ENCODE data around the gene WDR7. TPM values are rescaled to one million over a fixed set of nuclear protein-coding genes. Genes with fewer than 3 reads are reported as not detected.
A peak's percentile ranks its signal among the peaks of the same experiment; 100 is the strongest.

Gene WDR7
- 10 to 100 TPM; 41.5 to 44.3 TPM for total RNA-seq

- Mint-ChIP-seq H3K36me3 (ENCODE audit: low read depth) (peaks cover 22% of the 10 kb centered on the region), H3K27me3 (no peaks in the 10 kb centered on the region), H3K27ac (peak within 1 kb of the TSS; percentile 93), H3K4me1 (peaks cover 70% of the 10 kb centered on the region), H3K4me3 (peak within 1 kb of the TSS; percentile 84), H3K9me3 (peaks cover 4% of the 10 kb centered on the region)
- ChIA-PET POLR2A (no interaction called here), CTCF (interaction anchor here (0.6 to 2.4 kb wide), 5 partner anchors 10 to 946 kb away, joined by 3 to 13 read pairs (median 3); partner anchors contain the start of gene TXNL1)
- DNase-seq = peak; percentile 97
These were observed at the start of gene WDR7 for GRCh38 chr18:56650944-56651770. Gene WDR7, plus strand, starts transcription at chr18:56651359. Its CDS starts 21,157 bp downstream, at chr18:56672516.

GRCh38 chr18:56606618-56607017 lies 44.5 kb upstream of the WDR7 start:
- CTCF ChIA-PET = interaction anchor here (0.6 kb wide), 1 partner anchor 13 kb away, joined by 3 read pairs; no protein-coding TSS in a partner anchor
- DNase-seq = no peak
- Mint-ChIP-seq H3K4me3 (no peak overlapping the region), H3K27ac (no peak overlapping the region), H3K4me1 (no peaks in the 10 kb centered on the region), H3K36me3 (ENCODE audit: low read depth) (peaks cover 22% of the 10 kb centered on the region), H3K27me3 (no peaks in the 10 kb centered on the region), H3K9me3 (no peaks in the 10 kb centered on the region)
- POLR2A ChIA-PET = no interaction called here

GRCh38 chr18:56615738-56616520 lies 35.2 kb upstream of the WDR7 start:
- H3K9me3 Mint-ChIP-seq = no peaks in the 10 kb centered on the region
- no peak overlapping the region for H3K4me3 Mint-ChIP-seq
- ChIA-PET POLR2A (no interaction called here), CTCF (interaction anchor here (0.6 to 0.9 kb wide), 4 partner anchors 31 to 1209 kb away, joined by 3 to 4 read pairs (median 3); no protein-coding TSS in a partner anchor)
- no peak overlapping the region for H3K27ac Mint-ChIP-seq
- DNase-seq = no peak
- peaks cover 2% of the 10 kb centered on the region for H3K4me1 Mint-ChIP-seq
- peaks cover 38% of the 10 kb centered on the region for H3K36me3 Mint-ChIP-seq (ENCODE audit: low read depth)
- H3K27me3 Mint-ChIP-seq = no peaks in the 10 kb centered on the region

GRCh38 chr18:56627991-56628390 lies 23.2 kb upstream of the WDR7 start:
- DNase-seq = no peak
- Mint-ChIP-seq H3K27ac (no peak overlapping the region), H3K9me3 (no peaks in the 10 kb centered on the region), H3K4me1 (peaks cover 13% of the 10 kb centered on the region), H3K4me3 (no peak overlapping the region), H3K27me3 (no peaks in the 10 kb centered on the region), H3K36me3 (ENCODE audit: low read depth) (peaks cover 33% of the 10 kb centered on the region)
- POLR2A ChIA-PET = no interaction called here
- CTCF ChIA-PET = no interaction called here

- Mint-ChIP-seq H3K4me1 (peaks cover 41% of the 10 kb centered on the region), H3K36me3 (ENCODE audit: low read depth) (peaks cover 36% of the 10 kb centered on the region), H3K27ac (no peak overlapping the region), H3K9me3 (no peaks in the 10 kb centered on the region), H3K27me3 (no peaks in the 10 kb centered on the region), H3K4me3 (no peak overlapping the region)
- ChIA-PET CTCF (interaction anchor here (0.6 kb wide), 1 partner anchor 1237 kb away, joined by 5 read pairs; no protein-coding TSS in a partner anchor), POLR2A (no interaction called here)
- DNase-seq = no peak
These were observed 18.8 kb upstream of the WDR7 start for GRCh38 chr18:56632070-56633022.

- CTCF ChIA-PET = no interaction called here
- no peak for DNase-seq
- Mint-ChIP-seq H3K27me3 (no peaks in the 10 kb centered on the region), H3K27ac (no peak overlapping the region), H3K4me3 (no peak overlapping the region), H3K36me3 (ENCODE audit: low read depth) (peaks cover 44% of the 10 kb centered on the region), H3K4me1 (peaks cover 47% of the 10 kb centered on the region), H3K9me3 (peaks cover 4% of the 10 kb centered on the region)
- POLR2A ChIA-PET = no interaction called here
These were observed 16.2 kb upstream of the WDR7 start for GRCh38 chr18:56635007-56635406.

GRCh38 chr18:56637176-56637575 lies 14.0 kb upstream of the WDR7 start:
- Mint-ChIP-seq H3K27me3 (no peaks in the 10 kb centered on the region), H3K36me3 (ENCODE audit: low read depth) (peaks cover 33% of the 10 kb centered on the region), H3K9me3 (peaks cover 4% of the 10 kb centered on the region), H3K27ac (peak overlapping the region; percentile 99), H3K4me3 (peak overlapping the region; percentile 100), H3K4me1 (peaks cover 44% of the 10 kb centered on the region)
- DNase-seq = no peak
- ChIA-PET CTCF (interaction anchor here (0.8 to 1.5 kb wide), 4 partner anchors 9 to 367 kb away, joined by 3 to 4 read pairs (median 3); no protein-coding TSS in a partner anchor), POLR2A (no interaction called here)

- POLR2A ChIA-PET = no interaction called here
- peak overlapping the region; percentile 100 for H3K4me3 Mint-ChIP-seq
- H3K27me3 Mint-ChIP-seq = no peaks in the 10 kb centered on the region
- CTCF ChIA-PET = interaction anchor here (0.6 to 1.5 kb wide), 7 partner anchors 9 to 366 kb away, joined by 3 to 4 read pairs (median 3); no protein-coding TSS in a partner anchor
- H3K9me3 Mint-ChIP-seq = peaks cover 4% of the 10 kb centered on the region
- peaks cover 29% of the 10 kb centered on the region for H3K36me3 Mint-ChIP-seq (ENCODE audit: low read depth)
- no peak for DNase-seq
- H3K4me1 Mint-ChIP-seq = peaks cover 44% of the 10 kb centered on the region
- H3K27ac Mint-ChIP-seq = peak overlapping the region; percentile 99
These were observed 13.4 kb upstream of the WDR7 start for GRCh38 chr18:56637711-56638231.

GRCh38 chr18:56638232-56639103 lies 12.7 kb upstream of the WDR7 start, which contains the start of gene TXNL1:
Gene TXNL1, minus strand, starts transcription at chr18:56638592. Its CDS starts 152 bp downstream, at chr18:56638440.
- H3K36me3 Mint-ChIP-seq (ENCODE audit: low read depth) = peaks cover 26% of the 10 kb centered on the region
- POLR2A ChIA-PET = no interaction called here
- CTCF ChIA-PET = interaction anchor here (0.6 to 1.5 kb wide), 7 partner anchors 8 to 365 kb away, joined by 3 to 4 read pairs (median 3); no protein-coding TSS in a partner anchor
- DNase-seq = peak; percentile 98
- peak within 1 kb of the TSS; percentile 99 for H3K27ac Mint-ChIP-seq
- peaks cover 4% of the 10 kb centered on the region for H3K9me3 Mint-ChIP-seq
- peak within 1 kb of the TSS; percentile 100 for H3K4me3 Mint-ChIP-seq
- H3K4me1 Mint-ChIP-seq = peaks cover 41% of the 10 kb centered on the region
- no peaks in the 10 kb centered on the region for H3K27me3 Mint-ChIP-seq

GRCh38 chr18:56639104-56639381 lies 12.1 kb upstream of the WDR7 start:
- peaks cover 4% of the 10 kb centered on the region for H3K9me3 Mint-ChIP-seq

GRCh38 chr18:56639571-56639970 lies 11.6 kb upstream of the WDR7 start:
- H3K4me3 Mint-ChIP-seq = peak overlapping the region; percentile 100
- peaks cover 21% of the 10 kb centered on the region for H3K36me3 Mint-ChIP-seq (ENCODE audit: low read depth)
- peaks cover 36% of the 10 kb centered on the region for H3K4me1 Mint-ChIP-seq
- DNase-seq = no peak
- ChIA-PET CTCF (interaction anchor here (1.0 kb wide), 1 partner anchor 9 kb away, joined by 3 read pairs; no protein-coding TSS in a partner anchor), POLR2A (no interaction called here)
- H3K27me3 Mint-ChIP-seq = no peaks in the 10 kb centered on the region
- peak overlapping the region; percentile 99 for H3K27ac Mint-ChIP-seq
- peaks cover 4% of the 10 kb centered on the region for H3K9me3 Mint-ChIP-seq

More at GRCh38 chr18:56639104-56639381, 12.1 kb upstream of the WDR7 start:
- CTCF ChIA-PET = interaction anchor here (1.0 kb wide), 1 partner anchor 10 kb away, joined by 3 read pairs; no protein-coding TSS in a partner anchor
- POLR2A ChIA-PET = no interaction called here
- H3K4me3 Mint-ChIP-seq = peak overlapping the region; percentile 100
- peaks cover 39% of the 10 kb centered on the region for H3K4me1 Mint-ChIP-seq
- peaks cover 24% of the 10 kb centered on the region for H3K36me3 Mint-ChIP-seq (ENCODE audit: low read depth)
- no peaks in the 10 kb centered on the region for H3K27me3 Mint-ChIP-seq
- peak overlapping the region; percentile 99 for H3K27ac Mint-ChIP-seq
- no peak for DNase-seq
